Measurements from ENCODE around the gene MSRB3. TPM values are rescaled to one million over a fixed set of nuclear protein-coding genes. Genes with fewer than 3 reads are reported as not detected.

The MSRB3 gene
- total and polyA plus RNA-seq, 2 of the 8 experiments (the other 6 are each of a cell fraction or from before 2014, with no cell fraction given): 0.32 to 1.2 TPM

DNA sequence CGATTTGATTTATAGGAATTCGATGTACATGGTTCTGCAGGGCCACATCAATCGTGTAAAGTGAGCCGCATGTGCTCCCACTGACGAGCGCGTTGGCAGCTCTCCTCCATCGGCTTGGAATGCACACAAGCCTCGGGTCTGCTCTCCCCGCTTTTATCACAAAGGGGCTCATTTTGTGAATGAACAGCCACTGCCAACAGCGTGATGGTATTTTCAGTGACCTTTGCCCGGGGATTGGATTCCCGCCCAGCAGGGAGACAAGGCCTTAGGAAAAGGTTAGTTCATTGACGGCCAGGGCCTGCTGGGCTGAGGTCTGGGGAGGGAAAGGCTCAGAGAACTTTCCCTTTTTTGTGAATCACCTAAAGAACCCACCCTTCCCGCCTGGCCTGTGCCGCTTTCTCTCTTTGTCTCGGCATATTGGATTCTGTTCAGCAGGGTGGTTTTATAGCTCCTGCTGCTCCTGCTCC is 232.1 kb downstream of the MSRB3 start:
- H3K4ac ChIP-seq (replicated peaks; ENCODE audit: insufficient read length, low read depth, low read length): no peak overlapping the region
- H3K27ac ChIP-seq (ENCODE audit: low read depth, low read length): no peak overlapping the region
- H2BK120ac ChIP-seq (replicated peaks; ENCODE audit: low read depth, low read length): no peak overlapping the region
- no peaks in the 10 kb centered on the region for H3K79me1 ChIP-seq (ENCODE audit: low read depth, low read length)
- H4K5ac ChIP-seq (ENCODE audit: insufficient read length, low read depth, low read length): no peak overlapping the region
- H3K4me2 ChIP-seq (ENCODE audit: insufficient read depth in 1 of 2, low read depth in 2 of 2, low read length in 2 of 2): peak overlapping the region; percentile 47 to 48; a peak in 3 of 4 replicates
- no peaks in the 10 kb centered on the region for H3K9me3 ChIP-seq (ENCODE audit: insufficient read depth in 2 of 2, low read depth in 1 of 2, low read length in 1 of 2)
- no peaks in the 10 kb centered on the region for H3K23me2 ChIP-seq (ENCODE audit: low read depth, low read length)
- no peak overlapping the region for H3K23ac ChIP-seq (ENCODE audit: insufficient read length)
- H3K18ac ChIP-seq (ENCODE audit: extremely low read depth, low read length): no peak overlapping the region; the same call in 1 of the 2 replicates
- ChIA-PET POLR2A (ENCODE audit: partially characterized antibody) (no interaction called here), CTCF (ENCODE audit: partially characterized antibody) (interaction anchor here (0.5 to 1.4 kb wide), 8 partner anchors 11 to 279 kb away, joined by 3 to 5 read pairs (median 4); no protein-coding TSS in a partner anchor)
- H3K79me2 ChIP-seq (ENCODE audit: control insufficient read depth in 1 of 2, insufficient read depth in 2 of 2, low read length in 2 of 2): no peaks in the 10 kb centered on the region
- 5% methylated on average over 17 of the region's 17 CpGs; no CpG with 5 or more reads in 1 of the 2 experiments for WGBS, 2 experiments (ENCODE audit: extremely low coverage in 1 of 2, insufficient coverage in 1 of 2, insufficient read length in 1 of 2, insufficient replicate concordance in 2 of 2, low coverage in 1 of 2, low lambda C conversion rate in 2 of 2, missing lambda C conversion rate in 1 of 2)
- H4K8ac ChIP-seq (ENCODE audit: extremely low read depth, insufficient read depth, low read length): no peak overlapping the region
- DNase-seq (ENCODE audit: low read depth in 1 of 2, low spot score in 2 of 2): peak; percentile 71 to 73
- H3K56ac ChIP-seq (replicated peaks; ENCODE audit: insufficient read length, low read depth, low read length): no peak overlapping the region
- H2AK5ac ChIP-seq (ENCODE audit: low read depth, low read length): no peak overlapping the region
- H2AFZ ChIP-seq (ENCODE audit: low read length): peak overlapping the region; percentile 35; the same call in 1 of the 2 replicates
- H2BK20ac ChIP-seq (ENCODE audit: low read length): no peak overlapping the region
- no peak overlapping the region for H4K91ac ChIP-seq (replicated peaks; ENCODE audit: insufficient read length, low read length)
- H2BK5ac ChIP-seq (ENCODE audit: low read depth, low read length): no peak overlapping the region
- no peak overlapping the region for H3K9ac ChIP-seq (replicated peaks in 1 of 4; ENCODE audit: extremely low read depth in 1 of 4, low read depth in 3 of 4, low read length in 3 of 4)
- peaks cover 0 to 5% (median 0%) of the 10 kb centered on the region in 4 experiments; a peak in 2 of 7 replicates for H3K27me3 ChIP-seq (replicated peaks in 1 of 4; ENCODE audit: control insufficient read depth in 3 of 4, extremely low read depth in 1 of 4, insufficient read depth in 3 of 4, low read length in 3 of 4)
- H4K20me1 ChIP-seq (replicated peaks in 1 of 2; ENCODE audit: control insufficient read depth in 1 of 2, insufficient read depth in 2 of 2, low read length in 2 of 2): no peaks in the 10 kb centered on the region
- no peak overlapping the region for H3K14ac ChIP-seq (ENCODE audit: insufficient read length)
- peaks cover 2 to 12% (median 7%) of the 10 kb centered on the region in 4 experiments; a peak in 6 of 7 replicates for H3K4me1 ChIP-seq (replicated peaks in 1 of 4; ENCODE audit: control insufficient read depth in 3 of 4, insufficient read depth in 4 of 4, low read length in 3 of 4)
- H2BK15ac ChIP-seq (ENCODE audit: low read length): no peak overlapping the region
- no peak for FAIRE-seq
- H2BK12ac ChIP-seq (ENCODE audit: low read depth, low read length): no peak overlapping the region
- H3K36me3 ChIP-seq (ENCODE audit: control insufficient read depth in 2 of 4, insufficient read depth in 4 of 4, low read length in 3 of 4): no peaks in the 10 kb centered on the region
- H3K4me3 ChIP-seq (ENCODE audit: extremely low read depth in 1 of 4, insufficient read depth in 2 of 4, low read depth in 3 of 4, low read length in 4 of 4): peak overlapping the region in 3 of 4 experiments; percentile 10 to 41 (median 17); a peak in 4 of 8 replicates
- TF ChIP-seq BCL11A (IDR thresholded peaks at IDR 0.05; ENCODE audit: low read depth in 2 of 2, low read length in 2 of 2): no peak
- TF ChIP-seq TBP (IDR thresholded peaks at IDR 0.05; ENCODE audit: low read depth, low read length): 0 out of 2 replicates have a peak, but pooled peaks have one; percentile 21
- TF ChIP-seq, protein P1, sequence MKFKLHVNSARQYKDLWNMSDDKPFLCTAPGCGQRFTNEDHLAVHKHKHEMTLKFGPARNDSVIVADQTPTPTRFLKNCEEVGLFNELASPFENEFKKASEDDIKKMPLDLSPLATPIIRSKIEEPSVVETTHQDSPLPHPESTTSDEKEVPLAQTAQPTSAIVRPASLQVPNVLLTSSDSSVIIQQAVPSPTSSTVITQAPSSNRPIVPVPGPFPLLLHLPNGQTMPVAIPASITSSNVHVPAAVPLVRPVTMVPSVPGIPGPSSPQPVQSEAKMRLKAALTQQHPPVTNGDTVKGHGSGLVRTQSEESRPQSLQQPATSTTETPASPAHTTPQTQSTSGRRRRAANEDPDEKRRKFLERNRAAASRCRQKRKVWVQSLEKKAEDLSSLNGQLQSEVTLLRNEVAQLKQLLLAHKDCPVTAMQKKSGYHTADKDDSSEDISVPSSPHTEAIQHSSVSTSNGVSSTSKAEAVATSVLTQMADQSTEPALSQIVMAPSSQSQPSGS (IDR thresholded peaks at IDR 0.05; ENCODE audit: low read length): no peak
- TF ChIP-seq, protein P2, sequence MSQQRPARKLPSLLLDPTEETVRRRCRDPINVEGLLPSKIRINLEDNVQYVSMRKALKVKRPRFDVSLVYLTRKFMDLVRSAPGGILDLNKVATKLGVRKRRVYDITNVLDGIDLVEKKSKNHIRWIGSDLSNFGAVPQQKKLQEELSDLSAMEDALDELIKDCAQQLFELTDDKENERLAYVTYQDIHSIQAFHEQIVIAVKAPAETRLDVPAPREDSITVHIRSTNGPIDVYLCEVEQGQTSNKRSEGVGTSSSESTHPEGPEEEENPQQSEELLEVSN (IDR thresholded peaks at IDR 0.05): peak; percentile 86
- TF ChIP-seq ASH2L (IDR thresholded peaks at IDR 0.05; ENCODE audit: low read length): peak; percentile 68
- TF ChIP-seq TCF12 (IDR thresholded peaks at IDR 0.05; ENCODE audit: low read depth, low read length): 0 out of 2 replicates have a peak, but pooled peaks have one; percentile 15
- peak in 1 of 2 experiments; percentile 81; a peak in 1 of 4 replicates for TF ChIP-seq HDAC2 (IDR thresholded peaks at IDR 0.05; ENCODE audit: borderline replicate concordance in 1 of 2, low read depth in 2 of 2, low read length in 2 of 2)
- peak; percentile 94 for TF ChIP-seq CTBP2 (IDR thresholded peaks at IDR 0.05; ENCODE audit: borderline replicate concordance, insufficient read depth, insufficient read length, low read length)
- peak; percentile 50; the same call in 1 of the 2 replicates for TF ChIP-seq BACH1 (IDR thresholded peaks at IDR 0.05; ENCODE audit: low read length)
- peak; percentile 98 for TF ChIP-seq RXRA (IDR thresholded peaks at IDR 0.05; ENCODE audit: insufficient read depth, low read depth, low read length)
